ENCODE measurements around the gene C20orf173.

- TF ChIP-seq CTCF (IDR thresholded peaks at IDR 0.05) (no peak), EZH2phosphoT487 (IDR thresholded peaks at IDR 0.05) (no peak)
Measured at GRCh38 chr20:35479798-35480197, 49.7 kb downstream of the C20orf173 start.
